ENCODE measurements around the gene LCN6. TPM values are rescaled to one million over a fixed set of nuclear protein-coding genes. Genes with fewer than 3 reads are reported as not detected.

The LCN6 gene
- total RNA-seq, 1 experiment from 2014 or later = not detected

DNA sequence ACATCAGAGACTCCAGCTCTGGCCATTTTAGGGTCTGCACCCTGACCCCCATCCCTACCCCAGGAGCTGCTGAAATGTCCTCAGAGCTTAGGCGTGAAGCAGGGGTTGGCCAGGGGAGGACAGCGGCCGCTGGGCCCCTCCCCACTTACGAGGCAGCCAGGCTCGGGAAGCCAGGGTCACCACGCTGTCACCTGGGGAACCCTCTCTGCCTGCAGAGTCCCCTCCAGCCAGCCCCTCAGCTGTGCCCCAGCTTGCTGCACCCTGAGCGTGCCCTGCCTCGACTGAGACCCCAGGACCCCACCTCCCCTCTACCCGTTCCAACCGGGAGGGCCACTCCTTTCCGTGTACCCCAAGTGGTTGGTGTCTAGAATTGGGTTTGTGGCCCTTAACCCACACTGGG, 8.3 kb downstream of the LCN6 start:
- Histone ChIP-seq H4K91ac (ENCODE audit: insufficient read length, low read depth, low read length) (no peak overlapping the region), H3K23me2 (ENCODE audit: insufficient read length, low read depth, low read length, poor library complexity, severe bottlenecking) (no peaks in the 10 kb centered on the region), H2AK5ac (ENCODE audit: insufficient read length, low read length) (no peak overlapping the region), H3K56ac (ENCODE audit: insufficient read length, low read depth, low read length) (no peak overlapping the region), H2BK120ac (ENCODE audit: low read depth, low read length, poor library complexity, severe bottlenecking) (no peak overlapping the region), H2BK12ac (ENCODE audit: insufficient read length, low read depth, low read length) (no peak overlapping the region), H3K27me3 (ENCODE audit: insufficient read depth, low read length) (no peaks in the 10 kb centered on the region), H3K4me1 (ENCODE audit: insufficient read depth, low read length) (no peaks in the 10 kb centered on the region), H2AFZ (ENCODE audit: low read length) (no peak overlapping the region), H3K14ac (ENCODE audit: insufficient read depth, low read length) (no peak overlapping the region), H3K9me3 (ENCODE audit: control insufficient read depth, low read depth, low read length) (no peaks in the 10 kb centered on the region), H3K4me2 (ENCODE audit: insufficient read depth, insufficient read length, low read length) (no peak overlapping the region), H2BK5ac (ENCODE audit: insufficient read length, low read length) (no peak overlapping the region), H3K18ac (ENCODE audit: insufficient read length, low read depth, low read length) (no peak overlapping the region), H4K20me1 (ENCODE audit: control insufficient read depth, insufficient read depth, insufficient read length) (no peaks in the 10 kb centered on the region), H3K79me1 (ENCODE audit: insufficient read depth, low read depth, low read length, poor library complexity, severe bottlenecking) (no peaks in the 10 kb centered on the region), H3K27ac (ENCODE audit: insufficient read length, low read depth, low read length) (no peak overlapping the region), H3K23ac (ENCODE audit: insufficient read length, low read depth, low read length) (no peak overlapping the region), H3K4ac (ENCODE audit: low read depth, low read length) (no peak overlapping the region), H3K9ac (ENCODE audit: extremely low read depth, insufficient read length, low read length) (no peak overlapping the region), H4K8ac (replicated peaks; ENCODE audit: insufficient read length, low read depth, low read length) (no peak overlapping the region), H4K5ac (ENCODE audit: insufficient read length, low read depth, low read length) (no peak overlapping the region), H3T11ph (ENCODE audit: low read length) (no peak overlapping the region), H2BK20ac (ENCODE audit: low read depth, low read length, poor library complexity, severe bottlenecking) (no peak overlapping the region), H3K79me2 (ENCODE audit: insufficient read depth, low read length) (no peaks in the 10 kb centered on the region), H2BK15ac (ENCODE audit: low read depth, low read length) (no peak overlapping the region)
- H3K27ac Mint-ChIP-seq = no peak overlapping the region
- no peaks in the 10 kb centered on the region for H3K36me3 Mint-ChIP-seq (ENCODE audit: insufficient read depth in 1 of 3, low read depth in 3 of 3)
- no peaks in the 10 kb centered on the region for H3K9me3 Mint-ChIP-seq
- H3K4me3 Mint-ChIP-seq = no peak overlapping the region
- WGBS (ENCODE audit: extremely low coverage, insufficient read length, low lambda C conversion rate) = no CpG with 5 or more reads among the region's 11 CpGs
- peaks cover 0 to 16% of the 10 kb centered on the region in 2 experiments; a peak in 1 of 4 replicates for H3K4me1 Mint-ChIP-seq
- TF ChIP-seq, protein P1, sequence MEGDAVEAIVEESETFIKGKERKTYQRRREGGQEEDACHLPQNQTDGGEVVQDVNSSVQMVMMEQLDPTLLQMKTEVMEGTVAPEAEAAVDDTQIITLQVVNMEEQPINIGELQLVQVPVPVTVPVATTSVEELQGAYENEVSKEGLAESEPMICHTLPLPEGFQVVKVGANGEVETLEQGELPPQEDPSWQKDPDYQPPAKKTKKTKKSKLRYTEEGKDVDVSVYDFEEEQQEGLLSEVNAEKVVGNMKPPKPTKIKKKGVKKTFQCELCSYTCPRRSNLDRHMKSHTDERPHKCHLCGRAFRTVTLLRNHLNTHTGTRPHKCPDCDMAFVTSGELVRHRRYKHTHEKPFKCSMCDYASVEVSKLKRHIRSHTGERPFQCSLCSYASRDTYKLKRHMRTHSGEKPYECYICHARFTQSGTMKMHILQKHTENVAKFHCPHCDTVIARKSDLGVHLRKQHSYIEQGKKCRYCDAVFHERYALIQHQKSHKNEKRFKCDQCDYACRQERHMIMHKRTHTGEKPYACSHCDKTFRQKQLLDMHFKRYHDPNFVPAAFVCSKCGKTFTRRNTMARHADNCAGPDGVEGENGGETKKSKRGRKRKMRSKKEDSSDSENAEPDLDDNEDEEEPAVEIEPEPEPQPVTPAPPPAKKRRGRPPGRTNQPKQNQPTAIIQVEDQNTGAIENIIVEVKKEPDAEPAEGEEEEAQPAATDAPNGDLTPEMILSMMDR (conservative IDR thresholded peaks at IDR 0.05) = no peak
- H3K27me3 Mint-ChIP-seq (ENCODE audit: low read depth) = peaks cover 7% of the 10 kb centered on the region
- no peak for DNase-seq
